IMR-90 (cell line): Measurements from ENCODE around the gene LMNB1. TPM values are rescaled to one million over a fixed set of nuclear protein-coding genes. Genes with fewer than 3 reads are reported as not detected.

ENCODE experiments used
- ATAC-seq: fragments of 200-7000 bp; cut with Tn5 transposase; 2 replicates; pipeline ENCODE4 v1.9.1; 2020; ENCODE audit warnings: low read depth, mild to moderate bottlenecking, moderate library complexity
- BruUV-seq: library from RNA; stranded (reverse); fragments of 400-500 nt; replicated peaks from 2 replicates; lab custom pipeline; 2021; lab: Mats Ljungman, UMichigan
- CTCF ChIA-PET: fragments of 300-600 bp; formaldehyde crosslinking; extraction: SDS; loops from one replicate; lab custom pipeline; 2021; ENCODE audit warnings: antibody characterized with exemption; lab: Yijun Ruan, JAX
- POLR2A ChIA-PET: fragments of 300-600 bp; sonication (Branson Sonifier 250); formaldehyde crosslinking; loops from one replicate; lab custom pipeline; 2022; ENCODE audit warnings: antibody characterized with exemption; ENCODE audit not compliant: unreplicated experiment; lab: Charles Lee
- DNase-seq: peaks from one replicate; pipeline ENCODE4 v3.0.0; 2013
- H2AFZ ChIP-seq: replicated peaks from 2 replicates; pipeline ENCODE3; 2013; ENCODE audit warnings: low read length, mild to moderate bottlenecking; ENCODE audit not compliant: poor library complexity
- H2AK5ac ChIP-seq: 2 replicates; pipeline ENCODE4 v1.6.1; 2013; ENCODE audit warnings: low read depth, low read length, inconsistent platforms
- H2AK9ac ChIP-seq: replicated peaks from 2 replicates; pipeline ENCODE3; 2013; ENCODE audit warnings: mild to moderate bottlenecking, low read depth, low read length, moderate library complexity; ENCODE audit not compliant: poor library complexity
- H2BK120ac ChIP-seq: 2 replicates; pipeline ENCODE4 v1.6.1; 2013; ENCODE audit warnings: low read depth, low read length, inconsistent platforms
- H2BK15ac ChIP-seq: 3 replicates; pipeline ENCODE4 v1.6.1; 2013; ENCODE audit warnings: low read depth, low read length, inconsistent platforms
- H2BK20ac ChIP-seq: 2 replicates; pipeline ENCODE4 v1.6.1; 2013; ENCODE audit warnings: low read depth, mild to moderate bottlenecking, inconsistent platforms, low read length, moderate library complexity
- H2BK5ac ChIP-seq: 2 replicates; pipeline ENCODE4 v1.6.1; 2013; ENCODE audit warnings: mild to moderate bottlenecking, low read depth, low read length, inconsistent platforms; ENCODE audit not compliant: poor library complexity, severe bottlenecking
- H3K14ac ChIP-seq: replicated peaks from 2 replicates; pipeline ENCODE4 v1.6.1; 2013; ENCODE audit warnings: low read depth, low read length, inconsistent platforms
- H3K18ac ChIP-seq: 2 replicates; pipeline ENCODE4 v1.6.1; 2013; ENCODE audit warnings: low read depth, low read length, control low read depth
- H3K23ac ChIP-seq: 2 replicates; pipeline ENCODE4 v1.6.1; 2013; ENCODE audit warnings: low read depth, low read length, inconsistent platforms
- H3K27ac ChIP-seq: 2 replicates; pipeline ENCODE4 v1.5.1; 2013; ENCODE audit warnings: mild to moderate bottlenecking, control low read depth, low read length; ENCODE audit not compliant: insufficient read depth
- H3K27me3 ChIP-seq: 2 replicates; pipeline ENCODE4 v1.6.1; 2013; ENCODE audit warnings: low read length; ENCODE audit not compliant: control insufficient read depth, insufficient read depth
- H3K36me3 ChIP-seq: 2 replicates; pipeline ENCODE4 v1.6.1; 2013; ENCODE audit warnings: low read length, mixed read lengths; ENCODE audit not compliant: control insufficient read depth, insufficient read depth
- H3K4ac ChIP-seq: 2 replicates; pipeline ENCODE4 v1.6.1; 2013; ENCODE audit warnings: low read depth, low read length, inconsistent platforms
- H3K4me1 ChIP-seq: 2 replicates; pipeline ENCODE4 v1.6.1; 2013; ENCODE audit warnings: low read length, mixed read lengths; ENCODE audit not compliant: control insufficient read depth, insufficient read depth
- H3K4me2 ChIP-seq: 2 replicates; pipeline ENCODE4 v1.6.1; 2013; ENCODE audit warnings: low read depth, mild to moderate bottlenecking, control low read depth, low read length, moderate library complexity
- H3K4me3 ChIP-seq: 2 replicates; pipeline ENCODE4 v1.5.1; 2013; ENCODE audit warnings: low read depth, mild to moderate bottlenecking, control low read depth, low read length, moderate library complexity; ENCODE audit not compliant: insufficient read depth
- H3K56ac ChIP-seq: 2 replicates; pipeline ENCODE4 v1.6.1; 2013; ENCODE audit warnings: low read length, inconsistent platforms; ENCODE audit not compliant: insufficient read depth; ENCODE audit errors: extremely low read depth
- H3K79me1 ChIP-seq, 2 experiments: 2 replicates each; pipeline ENCODE4 v1.6.1; 2013; ENCODE audit warnings: low read length in 2 of 2, inconsistent platforms in 1 of 2, low read depth in 1 of 2
- H3K9ac ChIP-seq: 2 replicates; pipeline ENCODE4 v1.6.1; 2013; ENCODE audit warnings: low read depth, low read length, control low read depth
- H3K9me1 ChIP-seq: 2 replicates; pipeline ENCODE4 v1.6.1; 2013; ENCODE audit warnings: low read length, inconsistent platforms; ENCODE audit not compliant: insufficient read depth
- H3K9me3 ChIP-seq: 2 replicates; pipeline ENCODE4 v1.6.1; 2013; ENCODE audit warnings: low read length; ENCODE audit not compliant: control insufficient read depth, insufficient read depth
- H4K20me1 ChIP-seq: 2 replicates; pipeline ENCODE4 v1.6.1; 2013; ENCODE audit warnings: low read length, inconsistent platforms; ENCODE audit not compliant: insufficient read depth
- H4K5ac ChIP-seq: 2 replicates; pipeline ENCODE4 v1.6.1; 2013; ENCODE audit warnings: mild to moderate bottlenecking, low read depth, low read length, control low read depth
- H4K8ac ChIP-seq, 2 experiments: 2 replicates each; pipeline ENCODE4 v1.6.1; 2013; ENCODE audit warnings: low read depth in 2 of 2, low read length in 2 of 2, control low read depth in 1 of 2, inconsistent platforms in 1 of 2
- H4K91ac ChIP-seq: 2 replicates; pipeline ENCODE4 v1.6.1; 2013; ENCODE audit warnings: low read depth, low read length, inconsistent platforms; ENCODE audit not compliant: insufficient read depth
- BHLHE40 ChIP-seq: fragments of 150-350 bp; IDR thresholded peaks from 2 replicates; pipeline ENCODE4 v1.6.1; 2016; ENCODE audit warnings: mild to moderate bottlenecking, low read depth, low read length
- CHD1 ChIP-seq: IDR thresholded peaks from 2 replicates; pipeline ENCODE4 v1.6.1; 2012; ENCODE audit warnings: low read depth, low read length, improper control_type of control experiment
- CTCF ChIP-seq: conservative IDR thresholded peaks from 2 replicates; pipeline ENCODE4 v1.5.1; 2012; ENCODE audit warnings: mild to moderate bottlenecking, low read depth, low read length, improper control_type of control experiment
- FOS ChIP-seq: fragments of 150-350 bp; IDR thresholded peaks from 2 replicates; pipeline ENCODE4 v1.6.1; 2016; ENCODE audit warnings: low read depth, low read length
- MAFK ChIP-seq: IDR thresholded peaks from 2 replicates; pipeline ENCODE4 v1.6.1; 2012; ENCODE audit warnings: low read depth, low read length, improper control_type of control experiment
- MAZ ChIP-seq: IDR thresholded peaks from 2 replicates; pipeline ENCODE4 v1.6.1; 2012; ENCODE audit warnings: low read depth, mild to moderate bottlenecking, low read length, improper control_type of control experiment, moderate library complexity, borderline replicate concordance
- MXI1 ChIP-seq: IDR thresholded peaks from 2 replicates; pipeline ENCODE4 v1.6.1; 2012; ENCODE audit warnings: low read depth, mild to moderate bottlenecking, low read length, moderate library complexity, borderline replicate concordance
- POLR2A ChIP-seq: IDR thresholded peaks from 2 replicates; pipeline ENCODE4 v1.6.1; 2012; ENCODE audit warnings: mild to moderate bottlenecking, low read depth, low read length
- RAD21 ChIP-seq: IDR thresholded peaks from 2 replicates; pipeline ENCODE4 v1.6.1; 2012; ENCODE audit warnings: low read length, improper control_type of control experiment
- RCOR1 ChIP-seq: IDR thresholded peaks from 2 replicates; pipeline ENCODE4 v1.6.1; 2012; ENCODE audit warnings: mild to moderate bottlenecking, low read length, improper control_type of control experiment; ENCODE audit not compliant: insufficient replicate concordance
- RFX5 ChIP-seq: IDR thresholded peaks from 2 replicates; pipeline ENCODE4 v1.8.0; 2012; ENCODE audit warnings: low read depth, mild to moderate bottlenecking, low read length, moderate library complexity
- SMC3 ChIP-seq: fragments of 150-350 bp; IDR thresholded peaks from 2 replicates; pipeline ENCODE4 v1.6.1; 2016; ENCODE audit warnings: low read depth, mild to moderate bottlenecking, antibody characterized with exemption, low read length, moderate library complexity
- WGBS, 2 experiments: methylation state at CpG; one replicate each; pipeline versions ENCODE4 v1.1.5 to v1.1.7; 2013; ENCODE audit warnings: missing lambda C conversion rate in 2 of 2; ENCODE audit not compliant: insufficient read length in 1 of 2; ENCODE audit errors: extremely low coverage in 2 of 2; 5-methylcytosine and 5-hydroxymethylcytosine counted together
- dilution Hi-C: fragments of 300-500 bp; cut with HindIII; formaldehyde crosslinking; loops from one replicate; pipeline ENCODE4 v1.14.3; 2018; ENCODE audit warnings: low sequenced_read_pairs; ENCODE audit not compliant: unreplicated experiment
- in situ Hi-C: fragments of 300-500 bp; cut with MboI; formaldehyde crosslinking; loops from 3 replicates; pipeline ENCODE4 v1.14.3; 2019; ENCODE audit warnings: low sequenced_read_pairs, inconsistent platforms, mixed read lengths
- intact Hi-C: fragments of 100-400 bp; cut with micrococcal nuclease; formaldehyde crosslinking; loops from 2 replicates; pipeline ENCODE4 v1.10.0; 2022
- polyA plus RNA-seq, 3 experiments: library from polyadenylated mRNA; depleted of rRNA; stranded (reverse); fragments of >200 nt; gene quantifications; 2 replicates each; pipeline ENCODE4 v1.2.3, GENCODE V29; 2012; ENCODE audit warnings: low replicate concordance in 1 of 3
- total RNA-seq: library from RNA; depleted of rRNA; stranded (reverse); fragments of >200 nt; gene quantifications from 2 replicates; pipeline ENCODE4 v1.2.3, GENCODE V29; 2012
- TF ChIP-seq, protein P1 (sequence below): fragments of 150-350 bp; IDR thresholded peaks from 2 replicates; pipeline ENCODE4 v1.6.1; 2017; ENCODE audit warnings: mild to moderate bottlenecking, antibody characterized with exemption, low read length, low read depth

Gene LMNB1
- total and polyA plus RNA-seq, 2 of the 4 experiments (the other 2 are of a cell fraction) = 36.0 to 53.6 TPM

- H3K36me3 ChIP-seq = no peaks in the 10 kb centered on the region
- H3K18ac ChIP-seq = no peak overlapping the region
- H3K79me1 ChIP-seq = no peaks in the 10 kb centered on the region
- no peak overlapping the region for H2BK20ac ChIP-seq
- POLR2A ChIA-PET = interaction anchor here (0.6 kb wide), 1 partner anchor 11 kb away, joined by 3 read pairs; no protein-coding TSS in a partner anchor
- no peaks in the 10 kb centered on the region for H3K9me3 ChIP-seq
- no CpG with 5 or more reads among the region's 8 CpGs for WGBS, 2 experiments
- no peak overlapping the region for H2AFZ ChIP-seq
- H4K8ac ChIP-seq = no peak overlapping the region
- no peak overlapping the region for H4K91ac ChIP-seq
- in situ Hi-C loops = no loop called here
- H3K4me1 ChIP-seq = peaks cover 2% of the 10 kb centered on the region; the same call in 1 of the 2 replicates
- H3K9me1 ChIP-seq = no peaks in the 10 kb centered on the region; the same call in 1 of the 2 replicates
- H3K27ac ChIP-seq = no peak overlapping the region
- H3K4me3 ChIP-seq = no peak overlapping the region
- CTCF ChIA-PET = no interaction called here
- H3K4me2 ChIP-seq = no peak overlapping the region
- intact Hi-C loops = loop anchor here (5.0 kb wide), 2 partner anchors 184 to 379 kb away; partner anchors contain the start of gene MARCHF3
- no peak overlapping the region for H3K56ac ChIP-seq
- no peak overlapping the region for H2AK5ac ChIP-seq
- no peak overlapping the region for H3K4ac ChIP-seq
- no peak for DNase-seq
- no peak overlapping the region for H4K5ac ChIP-seq
- no peak overlapping the region for H3K14ac ChIP-seq
- H4K20me1 ChIP-seq = no peaks in the 10 kb centered on the region
- H3K23ac ChIP-seq = no peak overlapping the region
- H2BK15ac ChIP-seq = no peak overlapping the region
- no peak overlapping the region for H2BK120ac ChIP-seq
- no peak overlapping the region for H2AK9ac ChIP-seq
- H3K9ac ChIP-seq = no peak overlapping the region
- TF ChIP-seq CTCF (no peak), CHD1 (no peak), POLR2A (no peak), MXI1 (no peak), MAFK (no peak), SMC3 (no peak), MAZ (no peak), FOS (no peak), RAD21 (no peak), RFX5 (no peak), BHLHE40 (no peak), RCOR1 (no peak)
- TF ChIP-seq, protein P1, sequence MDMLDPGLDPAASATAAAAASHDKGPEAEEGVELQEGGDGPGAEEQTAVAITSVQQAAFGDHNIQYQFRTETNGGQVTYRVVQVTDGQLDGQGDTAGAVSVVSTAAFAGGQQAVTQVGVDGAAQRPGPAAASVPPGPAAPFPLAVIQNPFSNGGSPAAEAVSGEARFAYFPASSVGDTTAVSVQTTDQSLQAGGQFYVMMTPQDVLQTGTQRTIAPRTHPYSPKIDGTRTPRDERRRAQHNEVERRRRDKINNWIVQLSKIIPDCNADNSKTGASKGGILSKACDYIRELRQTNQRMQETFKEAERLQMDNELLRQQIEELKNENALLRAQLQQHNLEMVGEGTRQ = no peak
- BruUV-seq = no TSS peak
- H2BK5ac ChIP-seq = no peak overlapping the region
- ATAC-seq = no peak
- dilution Hi-C loops = no loop called here
- H3K27me3 ChIP-seq = no peaks in the 10 kb centered on the region
These were observed 71.3 kb downstream of the LMNB1 start for GRCh38 chr5:126848253-126848652.
